GM21786 (cell line): ENCODE measurements around the gene RHOC.
"Not testable (repeated sequence)": the region's sequence is repeated elsewhere in the genome, so short reads cannot be mapped to it uniquely, and the experiment has no call there.

Experiments used
- ATAC-seq: cut with Tn5 transposase; IDR thresholded peaks from one replicate; pipeline ENCODE4 v1.9.1; 2021; ENCODE audit not compliant: unreplicated experiment

Gene RHOC

DNA sequence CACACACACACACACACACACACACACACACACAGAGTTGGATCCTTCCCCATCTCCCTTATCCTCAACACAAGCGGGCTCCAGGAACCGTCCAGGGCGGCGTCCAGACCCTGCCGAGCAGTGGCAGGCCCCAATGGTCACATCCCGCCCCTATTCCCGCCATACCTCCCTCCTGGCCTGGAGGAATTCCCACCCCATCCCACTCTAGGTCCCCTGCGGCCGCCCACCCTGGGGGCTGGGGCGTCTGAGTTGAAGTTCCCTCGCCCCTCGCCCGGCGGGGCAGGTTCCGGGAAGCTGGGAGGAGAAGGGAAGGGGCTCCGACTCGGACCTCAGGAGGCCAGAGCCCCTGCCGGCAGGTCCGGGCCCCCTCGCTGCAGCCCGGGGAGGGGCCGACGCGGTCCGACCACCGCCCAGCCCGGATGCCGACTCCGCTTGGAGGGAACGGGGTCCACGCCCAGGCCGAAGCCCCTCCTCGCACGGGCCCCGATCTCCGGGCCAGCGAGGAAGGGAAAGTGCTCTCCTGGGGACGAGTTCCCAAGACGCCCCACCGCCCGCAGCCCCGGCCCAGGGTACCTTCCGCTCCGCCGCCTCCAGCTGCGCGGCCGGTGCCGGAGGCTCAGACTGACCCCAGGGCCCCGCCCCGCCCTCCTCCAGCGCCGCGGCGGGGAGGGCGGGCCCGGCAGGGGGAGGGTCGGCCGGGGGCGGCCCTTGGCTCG, at the start of gene RHOC:
Gene RHOC (minus strand): TSS at position 623 of the 716 bp plus-strand sequence. CDS start 3,328 bp downstream, outside the sequence.
- peak; percentile 56 for ATAC-seq

- no peak for ATAC-seq
Measured at GRCh38 chr1:112754116-112754628, 47.2 kb upstream of the RHOC start.

DNA sequence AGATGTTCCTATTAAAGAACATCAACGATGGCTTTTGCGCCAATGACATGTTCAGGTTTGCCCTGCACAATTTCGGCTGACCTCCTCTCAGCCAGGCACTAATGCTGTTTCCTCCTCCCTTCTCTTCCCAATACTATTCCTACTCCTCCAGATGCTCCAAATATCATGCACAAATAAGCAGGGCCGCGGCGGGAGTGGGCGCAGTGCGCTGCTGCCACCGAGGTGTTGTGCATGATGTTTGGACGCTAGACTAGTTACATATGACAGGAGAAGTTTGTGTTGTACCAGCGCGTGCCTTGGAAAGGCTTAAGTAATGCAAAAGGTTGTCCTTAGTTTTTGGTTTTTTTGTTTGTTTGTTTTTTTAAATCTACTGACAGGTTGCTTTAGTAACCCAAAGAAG, 41.5 kb upstream of the RHOC start:
- ATAC-seq = no peak

GRCh38 chr1:112744009-112744578, 37.2 kb upstream of the RHOC start:
- no peak for ATAC-seq

DNA sequence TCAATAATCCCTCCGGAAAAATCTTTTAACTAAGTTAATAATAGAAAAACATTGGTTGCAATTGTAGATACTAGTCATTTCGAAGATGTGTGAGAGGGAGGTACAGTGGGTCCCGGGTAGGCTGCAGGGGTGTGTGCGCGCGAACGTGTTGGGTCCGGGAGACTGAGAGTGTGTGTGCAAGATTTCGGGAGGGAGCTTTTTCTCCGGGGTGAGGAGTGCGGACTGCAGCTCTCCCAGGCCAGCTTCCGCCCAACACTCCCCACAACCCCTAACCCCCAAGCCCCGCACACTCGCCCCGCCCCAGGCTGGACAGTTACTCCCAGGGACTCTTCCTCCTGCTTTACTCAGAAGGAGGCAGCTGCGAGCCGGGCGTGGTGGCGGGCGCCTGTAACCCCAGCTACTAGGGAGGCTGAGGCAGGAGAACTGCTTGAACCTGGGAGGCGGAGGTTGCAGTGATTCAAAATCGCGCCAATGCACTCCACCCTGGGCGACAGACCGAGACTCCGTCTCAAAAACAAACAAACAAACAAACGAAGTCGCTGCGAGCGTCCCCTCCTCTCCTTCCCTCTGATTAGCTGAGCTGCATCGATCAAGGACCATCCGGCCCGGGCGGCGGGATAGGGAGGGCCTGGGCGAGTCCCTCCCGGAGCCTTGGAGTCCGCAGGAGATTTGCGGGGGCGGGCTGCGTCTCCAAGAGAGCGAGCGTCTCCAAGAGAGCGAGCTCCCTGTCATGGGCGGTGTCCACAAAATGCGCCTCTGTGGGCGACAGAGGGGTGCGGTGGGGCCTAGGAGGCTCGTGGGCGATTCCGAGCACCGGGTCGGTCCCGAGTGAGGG, 36.5 kb upstream of the RHOC start:
- no peak for ATAC-seq

DNA sequence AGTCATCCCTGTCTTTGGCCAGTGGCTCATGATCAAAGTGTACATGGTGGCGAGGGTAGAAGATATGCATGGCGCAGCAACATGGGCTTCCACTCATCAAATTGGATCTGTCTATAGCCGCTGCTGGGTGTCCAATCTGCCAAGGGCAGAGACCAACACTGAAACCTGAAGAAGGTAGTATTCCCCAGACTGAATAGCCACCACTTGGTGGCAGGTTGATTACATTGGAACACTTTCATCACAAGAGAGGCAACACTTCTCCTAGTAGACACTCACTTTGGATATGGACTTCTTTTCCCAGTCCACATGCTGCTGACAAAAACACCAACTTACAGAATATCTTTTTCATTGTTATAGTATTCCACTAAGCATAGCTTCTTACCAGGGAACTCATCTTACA, 30.6 kb upstream of the RHOC start:
- ATAC-seq = no peak

- no peak for ATAC-seq
Measured at GRCh38 chr1:112735752-112736151, 28.8 kb upstream of the RHOC start.

GRCh38 chr1:112731451-112731850, 24.5 kb upstream of the RHOC start:
- no peak for ATAC-seq

DNA sequence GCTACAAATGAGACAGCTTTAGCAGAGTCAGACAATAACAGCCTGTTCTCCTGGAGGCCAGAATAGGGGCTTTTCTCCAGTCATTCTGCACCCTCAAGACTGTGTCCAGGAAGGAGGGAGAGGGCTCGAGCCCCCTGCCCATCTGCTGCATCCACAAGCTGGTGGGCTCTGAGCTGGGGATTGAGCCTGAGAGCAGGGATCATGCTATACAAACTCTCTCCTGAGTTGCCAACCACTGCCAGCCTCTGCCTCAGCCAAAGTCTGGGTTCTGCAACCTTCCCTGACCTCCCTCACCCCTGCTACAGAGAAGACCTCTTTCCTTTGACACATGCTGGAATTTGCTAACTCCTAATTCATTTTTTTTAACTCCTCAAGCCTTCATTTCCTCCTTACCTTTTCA, 23.0 kb upstream of the RHOC start:
- no peak for ATAC-seq

- ATAC-seq = not testable (repeated sequence)
Measured at GRCh38 chr1:112729011-112729410, 22.1 kb upstream of the RHOC start.

- ATAC-seq = not testable (repeated sequence)
Measured at GRCh38 chr1:112728306-112728971, 21.5 kb upstream of the RHOC start.

- no peak for ATAC-seq
Measured at GRCh38 chr1:112727716-112728115, 20.8 kb upstream of the RHOC start.

DNA sequence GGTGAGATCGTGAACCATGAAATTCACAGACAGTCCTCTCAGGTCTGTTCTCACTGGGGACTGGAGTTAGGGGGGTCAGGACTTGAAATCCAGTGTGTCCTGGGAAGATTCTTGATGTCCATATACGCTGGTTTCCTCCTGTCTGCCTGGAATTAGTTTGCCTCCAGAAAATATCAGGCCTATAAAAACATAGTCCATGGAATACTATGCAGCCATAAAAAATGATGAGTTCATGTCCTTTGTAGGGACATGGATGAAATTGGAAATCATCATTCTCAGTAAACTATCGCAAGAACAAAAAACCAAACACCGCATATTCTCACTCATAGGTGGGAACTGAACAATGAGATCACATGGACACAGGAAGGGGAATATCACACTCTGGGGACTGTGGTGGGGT, 17.3 kb upstream of the RHOC start:
- ATAC-seq = not testable (repeated sequence)

DNA sequence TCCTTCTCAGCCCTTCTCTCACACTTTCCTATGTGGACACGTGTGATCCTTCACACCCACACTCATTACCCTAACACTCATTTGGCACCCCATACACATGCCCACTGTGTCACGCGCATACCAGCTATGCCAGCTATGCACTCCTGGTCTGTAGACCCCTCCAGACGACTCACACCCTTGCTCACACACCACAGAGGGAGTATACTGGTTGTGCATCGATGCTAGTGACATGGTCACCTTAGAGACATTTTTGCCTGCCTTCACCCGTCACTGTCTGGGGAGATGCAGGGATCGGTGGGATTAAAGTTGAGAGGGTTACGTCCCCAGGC, 16.5 kb upstream of the RHOC start:
- no peak for ATAC-seq

GRCh38 chr1:112722601-112723510, 15.9 kb upstream of the RHOC start:
- ATAC-seq = no peak

GRCh38 chr1:112721966-112722524, 15.1 kb upstream of the RHOC start:
- no peak for ATAC-seq

DNA sequence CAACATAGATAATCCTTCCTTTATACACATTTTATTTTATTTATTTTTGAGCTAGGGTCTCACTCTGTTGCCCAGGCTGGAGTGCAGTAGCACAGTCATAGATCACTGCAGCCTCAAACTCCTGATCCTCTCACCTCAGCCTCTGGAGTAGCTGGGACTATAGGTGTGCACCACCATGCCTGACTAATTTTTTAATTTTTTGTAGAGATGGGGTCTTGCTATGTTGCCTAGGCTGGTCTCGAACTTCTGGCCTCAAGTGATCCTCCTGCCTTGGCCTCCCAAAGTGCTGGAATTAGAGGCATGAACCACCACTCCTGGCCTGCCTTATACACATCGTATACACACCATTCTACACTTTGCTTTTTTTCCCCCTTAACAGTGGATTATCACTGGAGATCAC, 14.4 kb upstream of the RHOC start:
- not testable (repeated sequence) for ATAC-seq

- ATAC-seq = no peak
Measured at GRCh38 chr1:112720800-112721199, 13.9 kb upstream of the RHOC start.

DNA sequence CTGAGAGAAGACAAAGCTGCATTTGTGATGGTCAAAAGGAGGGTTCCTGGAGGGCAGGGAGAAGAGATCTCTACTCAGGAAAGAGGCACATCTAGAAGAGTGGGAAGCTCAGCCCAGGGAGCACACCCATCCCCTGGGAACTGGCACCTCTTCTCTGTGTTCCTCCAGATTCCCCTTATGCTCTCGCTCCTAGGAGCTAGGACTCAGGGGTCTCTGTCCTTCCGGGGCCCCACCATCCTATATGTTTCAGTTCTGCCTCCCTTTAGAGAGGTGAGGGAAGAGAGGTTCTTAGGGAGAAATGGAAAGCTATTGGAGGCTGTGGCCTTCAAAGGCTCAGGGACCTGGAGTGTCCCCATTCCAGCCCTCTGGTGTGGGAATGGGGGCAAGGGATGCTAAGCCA, 12.8 kb upstream of the RHOC start:
- no peak for ATAC-seq
